Choroid plexus epithelial cell (primary cell): ENCODE results near the gene IL17B.
"Not testable (repeated sequence)": the region's sequence is repeated elsewhere in the genome, so short reads cannot be mapped to it uniquely, and the experiment has no call there.

Source experiments
- DNase-seq: peaks from one replicate; pipeline ENCODE4 v3.0.0-alpha.2; 2010; ENCODE audit warnings: low read depth
- H3K4me3 ChIP-seq: 2 replicates; pipeline ENCODE4 v1.5.1; 2011; ENCODE audit warnings: low read depth, mild to moderate bottlenecking, control low read depth, low read length, moderate library complexity
- CTCF ChIP-seq: conservative IDR thresholded peaks from 2 replicates; pipeline ENCODE4 v1.5.1; 2011; ENCODE audit warnings: low read depth, mild to moderate bottlenecking, control low read depth, inconsistent platforms, low read length, moderate library complexity

Gene IL17B

GRCh38 chr5:149397530-149397929, 18.4 kb upstream of the IL17B start:
- DNase-seq, result peak; percentile 97
- no peak for TF ChIP-seq CTCF
- H3K4me3 ChIP-seq, result no peak overlapping the region

DNA sequence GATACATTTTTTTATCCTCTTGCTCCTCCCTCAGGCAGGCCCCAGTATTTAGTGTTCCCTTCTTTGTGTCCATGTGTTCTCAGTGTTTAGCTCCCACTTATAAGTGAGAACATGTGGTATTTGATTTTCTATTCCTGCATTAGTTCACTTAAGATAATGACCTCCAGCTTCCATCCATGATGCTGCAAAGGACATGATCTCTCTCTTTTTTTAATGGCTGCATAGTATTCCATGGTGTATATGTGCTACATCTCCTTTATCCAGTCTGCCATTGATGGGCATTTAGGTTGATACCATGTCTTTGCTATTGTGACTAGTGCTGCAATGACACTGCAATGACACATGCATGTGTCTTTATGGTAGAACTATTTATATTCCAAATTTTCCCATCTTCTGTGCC, 15.9 kb upstream of the IL17B start:
- not testable (repeated sequence) for H3K4me3 ChIP-seq, DNase-seq

GRCh38 chr5:149392718-149393117, 13.6 kb upstream of the IL17B start:
- peak; percentile 6 for TF ChIP-seq CTCF
- peak; percentile 83 for DNase-seq
- H3K4me3 ChIP-seq, result no peak overlapping the region

DNA sequence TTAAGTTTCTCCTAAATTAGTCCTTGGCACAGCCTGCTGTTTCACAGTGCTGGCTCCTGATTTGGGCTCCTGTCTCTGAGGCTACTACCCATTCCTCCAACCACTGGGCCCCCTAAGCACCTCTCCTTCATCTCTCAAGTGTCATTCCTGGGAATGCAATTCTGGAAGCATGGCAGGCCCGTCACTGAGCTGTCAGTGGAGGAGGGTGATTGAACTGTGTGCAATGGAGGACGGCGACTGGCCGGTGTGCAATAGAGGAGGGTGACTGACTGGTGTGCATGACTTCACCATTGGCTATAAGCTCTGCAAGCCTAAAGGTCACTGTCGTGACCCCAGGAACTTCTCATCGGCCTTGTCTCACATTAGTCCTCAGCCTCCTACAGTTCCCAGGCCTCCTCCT, 12.4 kb upstream of the IL17B start:
- no peak for DNase-seq
- no peak for TF ChIP-seq CTCF
- no peak overlapping the region for H3K4me3 ChIP-seq

DNA sequence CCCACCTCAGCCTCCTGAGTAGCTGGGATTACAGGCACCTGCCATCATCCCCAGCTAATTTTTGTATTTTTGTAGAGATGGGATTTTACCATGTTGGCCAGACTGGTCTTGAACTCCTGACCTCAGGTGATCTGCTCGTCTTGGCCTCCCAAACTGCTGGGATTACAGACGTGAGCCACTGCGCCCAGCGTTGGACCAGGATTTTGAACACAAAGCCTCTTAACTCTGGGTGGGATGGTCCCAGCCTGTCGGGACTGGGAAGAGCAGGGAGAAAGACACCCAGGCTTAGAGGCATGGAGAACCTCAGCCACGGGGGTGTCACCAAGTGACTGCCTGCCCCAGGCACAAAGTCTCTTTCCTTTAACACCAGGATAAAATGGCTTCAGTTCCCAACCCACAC, 12.0 kb upstream of the IL17B start:
- H3K4me3 ChIP-seq, DNase-seq: not testable (repeated sequence)

GRCh38 chr5:149389552-149390495, 10.7 kb upstream of the IL17B start:
- H3K4me3 ChIP-seq, result no peak overlapping the region
- TF ChIP-seq CTCF, result no peak
- DNase-seq, result no peak

- DNase-seq, result no peak
- H3K4me3 ChIP-seq, result no peak overlapping the region
- TF ChIP-seq CTCF, result no peak
Measured at GRCh38 chr5:149388498-149389190, 9.6 kb upstream of the IL17B start.

DNA sequence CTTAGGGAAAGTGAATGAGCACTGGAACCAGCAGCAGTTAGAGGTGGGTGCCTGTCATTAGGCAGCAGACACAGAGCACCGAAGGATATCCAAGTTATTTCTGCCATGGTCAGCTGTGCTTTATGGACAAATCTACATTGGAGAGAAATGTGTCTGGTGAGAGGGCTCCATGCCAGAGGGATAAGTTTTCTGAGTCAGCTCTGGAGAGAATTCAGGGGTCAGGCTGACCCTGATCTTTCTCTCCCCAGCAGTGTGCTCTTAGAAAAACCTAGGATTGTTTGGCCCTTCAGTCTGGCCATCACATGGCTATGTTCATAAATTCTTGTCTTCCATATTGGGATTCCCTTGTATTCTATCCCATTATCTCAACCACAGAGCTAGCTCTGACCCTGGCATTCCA, 8.9 kb upstream of the IL17B start:
- TF ChIP-seq CTCF, result no peak
- H3K4me3 ChIP-seq, result no peak overlapping the region
- DNase-seq, result peak; percentile 93
